Activated naive CD8-positive, alpha-beta T cell treated with anti-CD3 and anti-CD28 coated beads, Interleukin-2, amount 50 U/mL, for 16 hours (primary cell): ENCODE data around the gene DSCAML1.

Source experiments
- DNase-seq: peaks from one replicate; pipeline ENCODE4 v3.0.0-alpha.2; 2020; ENCODE audit warnings: low read depth, low spot score

The DSCAML1 gene

DNA sequence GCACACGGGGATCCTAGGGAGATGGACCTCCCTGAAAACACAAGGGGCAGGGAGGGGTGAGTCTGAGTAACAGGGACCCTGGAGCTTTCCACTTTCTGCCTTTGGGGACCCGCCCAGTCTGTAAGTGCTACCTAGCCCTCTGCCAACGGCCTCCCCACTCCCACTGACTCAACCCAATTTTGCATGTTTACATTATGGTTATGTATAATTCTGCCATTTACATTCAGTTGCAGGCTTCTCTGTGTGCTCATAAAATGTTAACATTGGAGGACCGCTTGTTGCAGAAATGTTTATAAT, 105.8 kb downstream of the DSCAML1 start:
- DNase-seq: no peak

DNA sequence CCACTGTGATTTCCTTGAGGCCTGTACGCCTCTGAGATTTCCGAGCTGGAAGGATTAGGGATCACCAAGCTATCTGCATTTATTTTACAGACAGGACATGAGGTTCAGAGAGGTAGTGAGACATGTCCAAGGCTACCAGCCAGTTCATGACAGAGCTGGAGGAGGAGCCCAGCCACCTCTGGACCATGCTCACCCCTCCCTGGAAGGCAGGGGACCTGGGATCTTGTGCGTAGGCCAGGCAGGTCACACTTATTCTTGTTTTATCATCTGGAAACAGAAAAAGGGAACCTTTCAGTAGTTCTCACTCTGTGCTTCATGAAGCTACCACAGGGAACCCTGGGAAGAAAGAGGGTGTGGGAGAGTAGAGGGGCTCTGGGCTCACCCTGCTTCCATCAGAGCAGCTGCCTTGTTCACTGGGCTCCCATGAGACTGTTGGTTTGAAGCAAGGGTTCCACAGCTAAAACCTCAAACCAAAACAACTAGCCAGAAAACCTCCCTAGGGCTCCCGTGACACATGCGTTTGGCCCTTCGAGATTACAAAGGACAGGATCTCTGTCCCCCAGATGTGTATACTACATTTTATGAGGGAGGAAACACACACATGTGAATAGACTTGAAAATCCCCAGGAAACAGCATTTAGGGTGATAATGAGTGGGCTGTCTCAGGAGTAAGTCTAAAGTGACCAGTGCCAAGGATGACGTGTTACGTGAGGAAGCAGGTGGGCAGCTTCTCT, 106.4 kb downstream of the DSCAML1 start:
- no peak for DNase-seq

DNA sequence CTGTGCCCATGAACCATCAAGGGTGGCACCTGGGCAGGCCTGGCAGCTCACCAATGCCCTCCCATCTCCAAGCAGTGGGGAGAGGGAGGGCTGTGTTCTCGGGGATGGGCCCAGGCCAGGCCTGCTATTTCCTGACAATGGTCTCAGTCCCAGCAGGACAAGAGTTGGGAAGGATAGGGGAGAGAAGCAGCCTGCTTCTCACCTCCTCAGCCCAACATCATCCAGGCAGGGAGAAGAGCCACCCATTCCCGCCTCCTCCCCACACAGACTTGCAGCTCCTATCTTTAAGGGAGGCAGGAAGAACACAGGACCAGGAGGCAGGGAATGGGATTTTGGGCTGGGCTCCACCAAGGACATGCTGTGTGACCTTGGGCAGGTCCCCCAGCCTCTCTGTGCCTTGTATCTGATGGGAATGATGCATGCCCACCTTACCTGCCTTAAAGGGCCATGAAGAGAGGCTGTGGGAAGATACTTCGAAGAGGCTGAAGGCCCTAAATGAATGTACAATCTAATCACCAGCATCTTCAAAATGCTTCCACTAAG, 108.7 kb downstream of the DSCAML1 start:
- DNase-seq: no peak

DNA sequence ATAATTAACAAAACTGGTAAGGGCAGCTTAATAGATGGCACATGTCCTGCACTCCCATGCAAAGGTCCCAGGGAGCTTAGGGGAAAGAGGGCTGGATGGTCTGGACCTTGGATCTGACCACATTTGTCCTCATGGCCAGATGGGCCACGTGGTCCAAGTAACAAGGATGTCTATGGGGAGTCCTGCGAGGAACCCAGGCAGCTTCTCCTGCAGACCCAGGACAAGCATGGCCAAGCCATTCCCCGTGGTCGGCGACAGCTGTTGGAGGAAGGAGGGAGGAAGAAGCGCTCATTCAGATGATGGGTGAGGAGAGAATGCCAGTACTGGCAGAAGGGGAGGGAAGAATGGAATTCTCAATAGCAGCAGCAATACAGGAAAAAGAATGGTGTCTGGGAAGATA, 109.2 kb downstream of the DSCAML1 start:
- DNase-seq: no peak

DNA sequence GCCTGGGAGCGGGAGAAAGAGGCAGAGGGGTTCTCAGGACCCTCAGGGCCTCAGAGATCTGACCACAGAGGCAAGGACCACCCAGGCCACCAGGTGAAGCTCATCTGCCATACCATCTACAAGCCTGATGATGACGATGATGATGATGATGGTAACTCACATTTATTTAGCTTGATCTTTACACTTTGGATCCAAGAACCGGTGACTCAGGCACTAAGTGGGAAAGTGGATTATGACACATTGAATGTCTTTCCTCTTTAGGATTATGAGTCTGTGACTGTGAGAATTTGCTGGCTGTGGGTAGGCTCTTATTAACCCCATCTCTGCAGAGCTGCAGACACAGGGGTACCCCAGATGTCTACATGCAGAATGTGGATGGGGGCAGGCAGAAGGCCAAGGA, 110.3 kb downstream of the DSCAML1 start:
- no peak for DNase-seq

DNA sequence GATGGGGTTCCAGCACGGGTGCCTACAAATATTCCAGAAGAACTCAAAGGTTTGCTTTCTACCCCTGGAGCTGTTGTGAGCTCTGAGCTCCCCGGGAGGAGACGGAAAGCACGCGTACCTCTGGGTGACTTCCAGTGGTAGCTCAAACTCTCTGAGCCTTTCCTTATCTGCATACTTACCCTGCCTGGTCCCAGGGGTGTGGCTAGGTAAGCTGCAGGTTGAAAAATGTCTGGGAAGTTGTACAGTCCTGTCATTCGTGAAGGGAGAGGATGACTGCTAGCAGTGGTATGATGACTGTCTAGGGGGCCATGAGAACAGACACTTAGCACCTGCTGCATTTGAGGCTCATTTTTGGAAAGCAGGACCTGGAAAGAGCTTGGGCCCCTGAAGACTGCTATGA, 111.5 kb downstream of the DSCAML1 start:
- DNase-seq: no peak

DNA sequence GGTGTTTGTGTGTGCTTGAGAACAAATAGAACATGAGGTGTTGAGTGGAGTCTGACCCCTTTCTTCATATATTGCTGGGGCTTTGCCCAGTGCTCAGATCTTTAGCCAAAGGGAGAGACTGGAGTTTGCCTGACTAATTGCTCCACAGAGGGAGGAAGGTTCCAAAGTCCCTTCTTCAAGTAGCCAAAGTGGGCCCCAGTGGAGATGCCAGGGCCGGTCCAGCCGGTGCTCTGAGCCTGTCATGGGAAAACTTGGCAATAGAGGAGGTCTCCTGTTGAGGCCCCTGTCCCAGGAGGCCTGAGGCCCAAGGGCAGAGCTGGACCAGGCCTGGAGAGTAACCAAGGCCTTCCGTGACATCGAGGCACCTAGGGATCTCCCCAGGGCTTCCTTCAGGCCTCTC, 112.3 kb downstream of the DSCAML1 start:
- no peak for DNase-seq

DNA sequence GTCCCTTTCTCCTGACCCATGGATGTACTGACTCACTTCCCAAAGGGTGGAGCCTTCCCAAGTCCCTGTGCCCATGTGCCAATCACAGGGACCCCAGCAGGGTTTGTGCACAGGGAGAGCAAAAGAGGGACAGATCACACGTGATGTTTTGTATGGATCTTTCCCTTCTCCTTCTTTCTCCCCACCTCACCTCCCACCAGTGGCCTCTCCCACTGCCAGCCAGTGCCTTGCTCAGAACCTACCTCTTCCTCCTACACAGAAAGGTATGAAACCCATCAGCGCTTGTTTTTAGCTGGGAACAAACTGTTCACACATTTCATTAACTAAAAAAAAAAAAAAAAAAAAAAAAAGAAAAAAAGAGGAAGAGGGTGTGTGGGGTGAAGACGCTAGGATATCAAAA, 112.9 kb downstream of the DSCAML1 start:
- no peak for DNase-seq

DNA sequence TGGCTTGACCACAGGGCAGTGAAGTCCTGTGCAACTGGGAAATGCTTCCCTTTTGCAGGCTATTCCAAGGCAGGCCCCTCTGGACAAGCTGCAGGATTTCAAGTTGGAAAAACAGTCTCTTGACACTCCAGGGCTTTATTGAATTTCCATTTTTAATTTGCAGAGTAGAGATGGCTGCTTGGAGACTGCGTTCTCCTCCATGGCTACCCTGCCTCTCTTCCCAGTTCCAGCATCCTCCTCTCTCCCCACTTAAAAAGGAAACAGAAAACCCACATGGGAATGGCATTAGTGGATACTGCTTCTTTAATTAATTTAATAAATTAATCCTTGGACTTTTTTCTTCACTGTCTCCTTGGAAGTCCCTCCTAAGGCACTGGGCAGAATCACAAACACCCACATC, 115.6 kb downstream of the DSCAML1 start:
- DNase-seq: no peak

DNA sequence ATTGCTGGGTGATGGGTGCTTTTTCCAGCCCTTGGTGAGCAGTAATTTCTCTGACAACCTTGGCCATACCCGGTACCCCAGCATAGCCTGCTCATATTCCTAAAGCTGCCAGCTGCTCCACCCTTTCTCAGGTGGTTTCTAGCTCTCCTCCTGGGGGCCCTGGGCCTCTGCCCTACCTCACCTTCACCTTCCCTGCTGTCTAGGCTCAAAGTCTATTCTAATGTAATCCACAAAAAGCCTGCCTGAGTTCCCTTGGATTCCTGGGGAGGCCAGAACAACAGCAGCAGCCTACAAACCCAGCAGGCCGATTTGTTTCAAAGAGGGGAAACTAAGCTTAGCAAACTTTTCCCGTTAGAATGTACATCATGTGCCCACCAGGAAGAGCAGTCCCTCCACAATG, 117.6 kb downstream of the DSCAML1 start:
- DNase-seq: no peak

DNA sequence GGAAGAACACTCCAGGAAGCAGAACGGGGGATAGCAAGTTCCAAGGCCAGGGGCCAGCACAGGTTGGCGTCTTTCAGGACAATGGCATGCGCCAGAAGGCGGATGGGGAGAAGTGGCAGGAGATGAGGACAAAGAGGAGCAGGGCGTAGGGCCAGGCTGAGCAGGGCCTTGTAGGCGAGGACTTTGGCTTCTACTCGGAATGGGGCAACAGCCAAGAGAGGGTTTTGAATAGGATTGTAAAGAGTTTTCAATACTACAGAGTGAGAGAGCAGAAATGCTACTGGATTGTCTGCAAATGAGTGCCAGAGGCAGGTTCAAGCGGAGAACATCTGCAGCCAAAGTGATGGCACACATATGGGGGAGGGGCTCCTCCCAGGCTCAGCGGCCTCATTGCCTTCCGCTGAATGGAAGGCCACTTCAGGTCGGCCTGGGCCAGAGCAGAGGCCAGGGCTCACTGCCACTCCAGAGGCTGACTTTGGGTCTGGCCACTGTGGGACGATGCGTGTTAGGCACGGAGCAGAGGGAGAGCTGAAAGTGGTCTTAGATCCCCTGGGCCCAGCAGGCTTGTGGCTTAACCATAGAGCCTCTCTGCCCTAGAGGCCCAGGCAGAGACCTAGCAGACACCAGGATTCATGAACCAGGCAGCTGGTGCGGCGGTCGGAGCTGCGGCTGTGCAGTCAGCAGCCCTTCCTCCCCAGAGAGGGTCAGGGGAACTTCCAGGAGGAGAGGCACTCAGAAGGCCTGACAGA, 118.2 kb downstream of the DSCAML1 start:
- DNase-seq: no peak

DNA sequence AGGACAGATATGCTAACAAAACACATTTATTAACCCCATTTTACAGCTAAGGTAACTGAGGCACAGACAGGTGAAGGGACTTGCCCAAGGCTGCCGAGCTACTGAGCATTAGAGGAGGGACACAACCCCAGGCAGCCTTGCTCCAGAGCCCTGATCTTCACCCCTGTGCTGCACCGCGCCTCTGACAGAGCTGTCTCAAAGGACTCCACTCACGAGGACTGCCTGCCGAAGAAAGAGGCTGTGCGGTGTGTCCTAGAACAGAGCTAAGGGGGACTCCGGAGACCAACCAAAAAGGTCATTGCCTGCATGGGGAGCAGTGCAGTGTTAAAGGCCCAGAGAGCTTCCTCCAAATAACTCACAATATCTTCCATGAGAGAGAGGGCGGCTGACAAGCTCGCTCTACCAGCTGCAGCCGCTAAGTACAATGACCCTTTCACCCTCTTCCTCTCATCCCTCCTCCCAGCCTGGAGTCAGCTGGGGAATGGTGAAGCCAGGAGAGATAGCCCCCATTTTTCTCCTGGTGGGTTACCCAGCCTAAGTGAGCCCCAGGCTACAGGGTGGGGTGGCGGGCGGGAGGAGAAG, 119.2 kb downstream of the DSCAML1 start:
- DNase-seq: no peak

DNA sequence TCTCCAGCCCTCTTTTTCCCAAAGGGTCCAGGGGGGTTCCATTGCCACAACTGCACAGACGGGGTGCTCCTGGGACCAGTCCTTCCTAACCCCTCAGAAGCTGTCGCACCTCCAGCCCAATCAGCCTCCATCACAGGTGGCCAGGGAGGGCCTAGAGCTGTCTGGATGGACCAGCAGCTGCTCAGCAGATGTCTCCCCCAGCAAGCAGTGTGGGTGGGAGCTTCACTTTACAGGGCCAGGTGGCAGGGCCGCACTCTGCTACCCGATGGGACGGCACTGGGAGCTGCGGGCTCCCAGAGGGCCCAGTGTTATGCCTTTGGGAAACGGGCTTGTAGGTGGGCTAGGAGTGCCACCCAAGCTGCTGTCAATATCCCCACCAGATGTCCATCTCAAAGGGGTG, 120.5 kb downstream of the DSCAML1 start:
- DNase-seq: no peak

DNA sequence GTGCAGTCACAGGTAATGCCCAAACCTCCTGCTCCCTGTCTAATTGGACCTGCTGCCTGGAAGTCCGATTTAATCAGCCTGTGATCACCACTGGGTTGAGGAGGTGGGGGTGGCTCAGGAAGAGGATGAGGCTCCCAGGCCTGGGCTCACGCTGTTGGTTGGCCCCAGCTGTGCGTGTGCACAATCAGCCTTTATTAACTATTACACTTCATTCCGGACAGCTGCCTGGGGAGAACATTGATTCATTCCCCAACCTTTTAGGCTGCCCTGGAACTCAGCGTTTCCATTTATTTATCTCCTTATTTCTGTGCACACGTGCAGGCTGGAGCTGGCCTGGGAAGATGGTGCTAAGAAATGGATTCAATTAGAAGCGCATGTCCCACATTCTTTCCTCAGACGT, 123.4 kb downstream of the DSCAML1 start:
- DNase-seq: no peak

DNA sequence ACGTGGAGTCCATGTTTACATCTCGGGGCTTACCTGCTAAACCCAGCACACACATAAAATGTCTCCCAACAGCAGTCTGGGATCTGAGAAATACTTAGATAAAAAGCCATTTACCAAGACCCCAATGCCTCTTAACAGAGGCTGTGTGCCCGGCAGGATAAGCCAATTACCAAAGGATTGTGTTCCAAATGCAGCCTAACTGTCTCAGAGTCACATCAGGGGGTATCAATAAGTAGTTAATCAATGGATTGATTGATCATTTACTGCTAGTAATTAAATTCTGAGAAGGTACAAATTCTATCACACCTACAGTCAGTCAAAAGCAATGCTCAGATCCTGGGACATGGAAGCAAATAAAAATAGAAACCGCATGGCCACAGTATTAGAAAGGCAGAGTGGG, 125.6 kb downstream of the DSCAML1 start:
- DNase-seq: no peak

DNA sequence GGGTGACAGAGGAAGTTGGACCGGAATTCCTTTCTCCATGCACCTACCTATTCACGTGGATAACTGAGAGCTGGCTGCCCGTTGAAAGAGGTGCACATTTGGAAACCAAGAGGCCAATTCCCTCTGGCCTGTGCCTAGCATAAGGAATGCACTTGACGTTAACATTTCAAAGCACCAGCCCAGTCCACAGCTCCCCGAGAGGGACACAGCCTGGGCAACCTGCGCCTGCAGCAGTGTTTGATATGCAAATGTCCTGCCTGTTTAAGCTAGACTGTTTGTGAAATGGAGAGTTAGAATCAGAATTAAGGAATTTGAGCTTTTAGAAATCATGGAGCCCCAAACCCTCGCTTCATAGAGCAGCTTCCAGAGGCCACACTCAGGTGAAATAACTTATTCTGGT, 126.1 kb downstream of the DSCAML1 start:
- no peak for DNase-seq

DNA sequence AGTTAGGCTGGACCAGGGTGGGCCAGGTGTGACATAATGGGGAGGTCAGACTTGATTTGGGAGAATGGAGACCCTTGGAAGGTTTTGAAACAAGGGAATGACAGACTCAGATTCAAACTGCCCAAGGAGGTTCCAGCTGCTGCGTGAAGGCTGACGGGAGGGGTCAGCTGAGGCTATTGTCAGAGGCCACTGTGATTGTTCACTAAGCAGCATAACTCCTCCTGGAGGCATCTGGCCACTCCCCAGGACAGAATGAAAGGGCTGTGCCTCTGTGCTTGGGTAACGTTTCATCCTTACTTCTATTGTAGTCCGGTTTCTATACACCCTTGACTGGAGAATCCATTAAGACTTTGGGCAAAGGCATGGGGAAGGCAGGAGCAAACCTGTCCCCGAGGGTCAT, 126.6 kb downstream of the DSCAML1 start:
- no peak for DNase-seq

DNA sequence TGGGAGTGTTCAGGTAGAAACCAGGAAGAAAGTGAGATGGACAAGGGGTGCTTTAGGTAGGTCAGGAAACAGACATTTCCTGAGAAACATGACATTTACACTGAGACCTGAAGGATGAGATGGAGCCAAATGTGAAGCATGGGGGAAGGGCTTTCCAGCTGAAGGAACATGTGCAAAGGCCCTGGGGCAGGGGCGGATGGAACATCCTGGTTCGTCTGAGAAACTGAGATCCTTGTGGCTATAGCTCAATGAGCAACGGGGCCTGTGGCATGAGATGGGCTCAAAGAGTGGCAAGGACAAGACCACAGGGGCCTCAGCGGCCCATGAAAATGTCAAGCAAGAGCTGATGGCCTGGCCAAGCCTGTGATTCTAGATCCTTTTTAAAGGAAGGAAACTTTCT, 127.4 kb downstream of the DSCAML1 start:
- DNase-seq: no peak

DNA sequence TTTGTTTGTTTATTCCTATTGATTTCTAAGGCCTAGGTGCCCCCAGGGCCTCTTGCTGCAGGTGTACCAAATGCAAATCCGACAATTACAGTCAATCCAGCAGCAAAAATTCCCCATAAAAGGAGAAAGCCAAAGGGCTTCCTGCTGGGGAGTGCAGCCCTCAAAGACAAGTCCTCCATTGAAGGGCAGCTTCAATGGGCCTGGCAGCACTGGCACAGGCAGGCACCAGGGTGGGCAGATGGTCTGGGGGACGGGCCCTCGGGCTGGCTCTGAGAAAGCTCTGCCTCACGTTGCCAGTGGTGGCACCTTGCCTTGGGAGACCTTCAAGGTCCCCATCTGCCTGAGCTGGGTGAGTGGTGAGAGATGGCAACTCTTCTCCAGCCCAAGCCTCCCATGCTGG, 128.0 kb downstream of the DSCAML1 start:
- no peak for DNase-seq

DNA sequence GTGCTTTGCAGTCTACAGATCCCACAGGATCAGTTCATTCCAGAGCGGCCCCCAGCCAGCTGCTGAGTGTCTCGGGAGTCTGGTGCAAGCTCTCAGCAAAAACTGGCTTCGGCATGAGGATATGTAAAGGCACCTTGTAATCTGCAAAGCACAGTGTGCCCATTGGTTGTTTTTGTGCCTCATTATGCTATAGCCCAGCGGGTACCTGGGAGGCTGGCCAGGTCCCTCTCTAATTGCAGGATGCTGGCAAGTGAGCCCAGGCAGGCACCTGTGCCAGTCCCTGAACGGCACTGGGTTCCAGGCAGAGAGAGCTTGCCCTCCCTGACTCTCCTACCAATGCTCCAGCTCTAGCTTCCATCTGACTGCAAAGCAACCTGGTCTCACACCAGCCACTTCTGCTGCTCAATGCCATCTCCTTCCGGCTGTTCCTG, 128.7 kb downstream of the DSCAML1 start:
- DNase-seq: no peak

DNA sequence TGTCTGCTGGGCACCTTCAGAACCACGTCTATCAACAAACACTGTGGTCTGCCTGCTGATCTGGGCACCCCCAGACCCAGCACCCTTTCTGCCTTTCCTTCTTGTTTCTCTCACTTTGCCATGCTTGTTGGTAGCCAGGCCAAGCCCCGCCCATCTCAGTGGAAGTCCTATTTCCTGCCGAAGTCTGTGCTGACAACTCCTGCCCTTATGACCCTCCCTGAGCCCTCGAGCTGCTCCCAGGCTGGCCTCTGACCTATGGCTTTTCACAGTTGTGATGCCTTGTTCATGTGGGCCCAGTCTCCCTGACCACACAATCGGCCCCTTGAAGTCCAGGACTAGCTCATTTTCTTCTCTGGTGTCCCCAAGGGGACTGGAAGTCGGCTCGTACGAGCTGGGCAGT, 132.1 kb downstream of the DSCAML1 start:
- DNase-seq: no peak

DNA sequence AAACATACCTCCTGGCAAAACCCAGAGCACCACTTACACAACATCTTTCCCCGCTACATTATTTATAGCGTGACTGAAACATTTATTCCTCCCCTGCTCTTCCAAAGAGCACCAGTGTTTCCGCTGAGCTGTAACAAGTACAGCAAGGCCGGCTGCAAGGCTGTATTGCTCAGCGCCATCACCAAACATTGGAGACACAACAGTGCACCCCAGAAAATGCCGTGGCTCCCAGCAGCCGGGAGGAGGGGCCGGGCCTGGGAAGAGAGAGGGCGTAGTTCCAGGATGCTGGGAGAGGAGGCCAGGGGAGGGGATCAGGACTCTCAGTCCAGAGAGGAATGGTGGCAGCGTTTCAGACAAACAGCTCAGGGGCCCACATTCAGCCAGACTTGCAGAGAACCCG, 133.2 kb downstream of the DSCAML1 start:
- DNase-seq: no peak

DNA sequence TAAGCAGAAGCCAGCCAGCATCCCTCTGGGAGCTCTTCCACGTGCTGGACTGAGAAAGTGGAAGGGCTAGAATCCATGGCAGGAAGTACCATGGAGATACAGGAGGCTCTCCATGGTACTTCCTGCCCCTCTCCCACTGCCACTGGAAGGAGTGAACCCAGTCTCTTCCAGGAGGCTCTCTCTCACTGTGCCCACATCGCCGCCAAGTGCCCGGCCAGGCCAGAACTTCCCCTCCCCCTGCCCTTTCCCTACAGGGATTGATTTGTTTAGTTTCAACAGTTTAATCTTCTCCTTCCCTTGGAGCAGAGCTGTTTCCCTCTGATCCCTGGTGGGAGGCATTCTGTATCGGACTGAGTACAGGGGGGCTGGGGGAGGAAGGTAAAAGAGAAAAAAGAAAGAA, 133.6 kb downstream of the DSCAML1 start:
- DNase-seq: no peak
